ENCODE measurements around the gene PPM1L. TPM values are rescaled to one million over a fixed set of nuclear protein-coding genes. Genes with fewer than 3 reads are reported as not detected.
"Not testable (repeated sequence)": the region's sequence is repeated elsewhere in the genome, so short reads cannot be mapped to it uniquely, and the experiment has no call there.

The PPM1L gene
- total RNA-seq, 2 experiments from 2014 or later, result 2.0 TPM

DNA sequence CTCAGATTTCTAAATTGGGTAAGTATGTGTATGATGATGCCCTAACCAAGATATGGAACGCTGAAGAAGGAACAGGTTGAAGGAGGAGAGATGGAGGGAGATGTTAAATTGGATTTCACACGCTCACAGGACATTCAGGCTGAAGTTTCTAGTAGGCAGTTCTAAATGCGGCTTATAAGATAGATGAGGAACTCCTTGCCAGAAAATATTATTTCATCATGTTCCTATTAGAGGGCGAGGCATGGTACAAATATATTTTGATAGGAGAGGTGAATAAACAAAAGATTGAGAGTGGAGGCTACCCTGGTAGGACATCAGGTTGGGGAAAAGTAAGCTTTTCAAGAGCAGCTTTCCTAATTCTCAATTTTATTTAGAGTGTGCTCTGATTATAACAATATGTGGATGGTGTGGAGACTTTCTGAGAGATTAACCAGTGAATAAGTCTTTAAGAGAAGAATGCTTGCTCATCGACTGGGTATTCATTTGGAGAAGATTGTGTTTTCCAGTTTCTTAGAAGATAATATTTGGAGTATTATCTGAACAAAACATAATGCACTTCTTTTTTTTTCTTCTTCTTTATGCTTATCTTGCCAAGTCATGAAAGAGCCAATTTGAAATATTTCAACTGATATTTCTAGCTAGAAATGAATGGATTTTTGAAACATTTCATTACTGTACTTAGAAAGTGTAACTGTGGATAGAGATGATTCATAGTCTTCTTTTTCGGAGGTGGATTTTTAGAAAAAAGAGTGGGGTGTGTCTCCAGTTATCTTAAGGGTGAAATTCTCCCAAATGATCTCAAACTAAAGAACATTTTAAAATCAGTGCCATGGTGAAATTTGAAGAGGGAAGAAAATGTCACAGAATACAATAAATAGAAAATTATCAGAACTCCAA is 260.6 kb downstream of the PPM1L start:
- no peak overlapping the region for H3K27ac Mint-ChIP-seq

DNA sequence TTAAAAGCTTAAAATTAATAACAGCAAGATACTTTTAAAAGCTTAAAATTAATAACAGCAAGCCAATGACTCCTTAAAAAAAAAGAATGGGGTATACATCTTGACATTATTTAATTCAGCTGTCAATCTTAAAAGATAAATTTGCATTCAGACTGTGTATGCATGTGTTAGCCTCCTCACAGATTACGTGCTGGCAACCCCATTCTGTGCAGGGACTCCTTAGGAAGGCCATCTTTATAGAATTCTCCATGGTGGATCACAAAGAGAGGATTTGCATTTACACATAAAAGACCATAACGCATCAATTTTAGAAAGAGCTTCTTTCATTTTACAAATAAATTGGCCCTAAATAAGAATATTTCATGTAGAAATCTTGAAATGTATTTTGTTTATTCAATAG is 261.9 kb downstream of the PPM1L start:
- Mint-ChIP-seq H3K27ac (no peak overlapping the region), H3K36me3 (peaks cover 4% of the 10 kb centered on the region), H3K4me3 (no peak overlapping the region), H3K4me1 (no peaks in the 10 kb centered on the region), H3K27me3 (no peaks in the 10 kb centered on the region), H3K9me3 (peaks cover 11% of the 10 kb centered on the region)
- DNase-seq, result no peak

More for the DNA sequence above, 260.6 kb downstream of the PPM1L start:
- Mint-ChIP-seq H3K27me3 (no peaks in the 10 kb centered on the region), H3K36me3 (no peaks in the 10 kb centered on the region), H3K4me3 (no peak overlapping the region), H3K9me3 (peaks cover 7% of the 10 kb centered on the region), H3K4me1 (no peaks in the 10 kb centered on the region)
- DNase-seq, result no peak

DNA sequence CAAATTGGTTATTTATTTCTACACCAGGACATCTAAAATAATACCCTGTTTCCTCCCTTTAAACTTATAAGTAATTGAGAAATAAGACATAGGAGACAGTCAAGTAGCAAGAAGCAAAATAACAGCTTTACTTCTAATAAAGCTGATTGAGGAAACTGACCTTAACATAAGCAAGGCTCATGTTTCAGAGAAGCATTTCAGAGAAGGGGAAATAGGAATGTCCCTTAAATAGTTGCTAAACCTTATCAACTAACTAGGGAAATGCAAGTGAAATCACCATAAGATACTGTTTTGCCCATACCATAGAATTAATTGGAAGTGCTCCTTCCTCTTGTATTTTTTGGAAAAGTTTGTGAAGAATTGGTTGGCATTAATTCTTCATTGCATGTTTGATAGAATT is 264.2 kb downstream of the PPM1L start:
- Mint-ChIP-seq H3K4me3 (no peak overlapping the region), H3K9me3 (peaks cover 17% of the 10 kb centered on the region), H3K36me3 (peaks cover 13% of the 10 kb centered on the region), H3K27me3 (no peaks in the 10 kb centered on the region), H3K4me1 (no peaks in the 10 kb centered on the region), H3K27ac (no peak overlapping the region)
- DNase-seq, result no peak

DNA sequence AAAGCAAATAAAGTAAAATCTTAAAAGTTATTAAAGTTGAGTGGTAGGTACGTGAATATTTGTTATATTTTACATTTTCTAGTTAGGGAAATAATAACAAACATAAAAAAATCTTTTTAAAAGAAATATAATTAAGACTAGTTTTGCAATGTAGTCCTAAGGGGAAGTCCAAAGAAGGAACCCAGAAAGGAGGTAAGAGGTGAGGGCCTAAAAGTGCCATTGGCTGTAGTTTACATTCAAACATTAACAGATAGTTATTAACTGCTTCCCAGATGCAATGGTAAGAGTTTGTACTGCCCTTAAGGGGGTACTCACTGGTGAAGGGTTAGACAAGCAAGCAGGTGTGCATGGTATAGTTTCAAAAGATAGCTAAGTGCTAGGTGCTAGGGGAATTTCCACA is 269.9 kb downstream of the PPM1L start:
- Mint-ChIP-seq H3K4me3 (no peak overlapping the region), H3K36me3 (peaks cover 13% of the 10 kb centered on the region), H3K4me1 (no peaks in the 10 kb centered on the region), H3K27ac (no peak overlapping the region), H3K9me3 (peaks cover 16% of the 10 kb centered on the region), H3K27me3 (no peaks in the 10 kb centered on the region)
- no peak for DNase-seq

DNA sequence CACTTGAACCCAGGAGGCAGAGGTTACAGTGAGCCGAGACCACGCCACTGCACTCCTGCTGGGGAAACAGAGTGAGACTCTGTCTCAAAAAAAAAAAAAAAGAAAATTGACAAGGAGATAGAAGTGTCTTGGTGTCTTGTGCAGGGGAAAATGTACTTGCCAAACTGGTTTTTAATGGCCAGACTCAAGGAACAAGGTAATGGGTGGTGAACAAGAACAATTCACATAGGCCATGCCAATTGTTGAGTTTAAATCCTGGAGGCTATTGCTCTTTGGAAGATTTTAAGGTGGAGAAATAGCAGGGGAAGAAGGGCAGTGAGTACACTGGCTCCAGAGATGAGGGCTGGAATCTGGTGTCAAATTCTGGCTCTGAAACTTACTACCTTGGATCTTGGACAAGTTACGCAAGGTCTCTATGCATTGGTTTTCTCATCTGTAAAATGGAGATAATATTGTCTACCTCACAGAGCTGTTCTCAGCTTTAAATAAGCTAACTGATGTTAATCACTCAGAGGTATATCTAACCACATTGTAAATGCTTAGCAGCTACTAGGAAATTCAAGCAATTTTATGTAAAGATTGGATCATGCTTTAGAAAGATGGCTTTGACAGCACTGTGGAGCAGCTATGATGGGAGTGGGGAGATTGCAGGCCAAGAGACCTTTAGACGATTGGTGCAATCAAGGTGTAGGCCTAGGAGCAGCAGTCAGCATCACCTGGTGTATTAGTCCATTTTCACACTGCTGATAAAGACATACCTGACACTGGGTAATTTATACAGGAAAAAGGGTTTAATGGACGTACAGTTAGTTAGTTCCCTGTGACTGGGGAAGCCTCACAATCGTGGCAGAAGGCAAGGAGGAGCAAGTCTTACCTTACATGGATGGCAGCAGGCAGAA is 270.8 kb downstream of the PPM1L start:
- DNase-seq, result no peak
- H3K9me3 Mint-ChIP-seq, result peaks cover 12% of the 10 kb centered on the region
- no peaks in the 10 kb centered on the region for H3K27me3 Mint-ChIP-seq
- no peak overlapping the region for H3K27ac Mint-ChIP-seq
- no peak overlapping the region for H3K4me3 Mint-ChIP-seq
- H3K4me1 Mint-ChIP-seq, result no peaks in the 10 kb centered on the region
- H3K36me3 Mint-ChIP-seq, result peaks cover 13% of the 10 kb centered on the region

DNA sequence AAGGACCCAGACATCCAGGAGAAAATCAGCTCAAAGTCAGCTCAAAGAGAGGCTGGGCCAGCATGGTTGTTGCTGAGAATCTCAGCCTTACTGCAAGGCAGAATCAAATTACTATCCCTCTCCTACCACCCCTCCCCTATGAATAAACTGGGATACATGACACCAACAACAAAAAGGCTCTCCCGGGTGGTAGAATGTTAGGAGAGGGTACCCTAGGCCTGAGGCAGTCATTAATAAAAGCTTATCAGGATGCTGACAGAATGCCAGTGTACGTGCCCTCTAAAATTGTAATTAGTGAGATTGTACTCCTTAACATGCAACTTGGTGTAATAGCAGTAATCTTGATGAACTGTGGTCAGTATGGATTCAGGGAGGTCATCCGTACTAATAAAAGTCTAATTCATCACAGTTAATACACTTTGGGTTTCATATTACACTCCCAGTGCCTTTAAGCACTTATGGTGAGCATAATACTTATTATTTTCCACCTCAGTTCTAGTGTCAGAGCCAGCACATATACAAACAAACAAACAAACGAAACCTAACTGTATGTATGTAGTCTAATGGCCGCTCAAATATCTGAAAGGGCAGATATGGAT is 272.6 kb downstream of the PPM1L start:
- H3K4me1 Mint-ChIP-seq, result no peaks in the 10 kb centered on the region
- H3K4me3 Mint-ChIP-seq, result no peak overlapping the region
- no peaks in the 10 kb centered on the region for H3K27me3 Mint-ChIP-seq

DNA sequence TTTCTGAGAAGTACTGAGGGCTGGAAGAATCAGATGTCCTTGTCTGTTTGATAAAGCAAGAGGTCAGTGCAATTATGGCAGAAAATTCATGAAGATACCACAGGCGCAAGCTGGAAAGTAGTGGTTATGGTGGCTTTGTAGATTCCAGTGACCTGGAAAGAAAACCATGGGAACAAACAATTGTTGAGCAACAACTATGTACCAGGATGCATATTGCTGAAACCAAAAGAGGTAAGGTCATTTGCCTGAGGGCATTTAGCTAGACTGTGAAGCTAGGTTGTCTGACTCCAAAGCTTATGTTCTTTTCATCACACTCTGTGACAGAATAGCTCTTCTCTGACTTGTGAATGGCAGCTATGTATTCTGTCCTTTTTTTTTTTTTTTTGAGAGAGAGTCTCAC is 275.1 kb downstream of the PPM1L start:
- no peaks in the 10 kb centered on the region for H3K27me3 Mint-ChIP-seq
- peaks cover 17% of the 10 kb centered on the region for H3K4me1 Mint-ChIP-seq
- no peak overlapping the region for H3K27ac Mint-ChIP-seq
- H3K4me3 Mint-ChIP-seq, result no peak overlapping the region
- peaks cover 20% of the 10 kb centered on the region for H3K9me3 Mint-ChIP-seq
- no peak for DNase-seq
- H3K36me3 Mint-ChIP-seq, result peaks cover 30% of the 10 kb centered on the region

More for the DNA sequence above, 272.6 kb downstream of the PPM1L start:
- DNase-seq, result no peak
- Mint-ChIP-seq H3K27ac (no peak overlapping the region), H3K9me3 (peaks cover 10% of the 10 kb centered on the region), H3K36me3 (peaks cover 13% of the 10 kb centered on the region)

DNA sequence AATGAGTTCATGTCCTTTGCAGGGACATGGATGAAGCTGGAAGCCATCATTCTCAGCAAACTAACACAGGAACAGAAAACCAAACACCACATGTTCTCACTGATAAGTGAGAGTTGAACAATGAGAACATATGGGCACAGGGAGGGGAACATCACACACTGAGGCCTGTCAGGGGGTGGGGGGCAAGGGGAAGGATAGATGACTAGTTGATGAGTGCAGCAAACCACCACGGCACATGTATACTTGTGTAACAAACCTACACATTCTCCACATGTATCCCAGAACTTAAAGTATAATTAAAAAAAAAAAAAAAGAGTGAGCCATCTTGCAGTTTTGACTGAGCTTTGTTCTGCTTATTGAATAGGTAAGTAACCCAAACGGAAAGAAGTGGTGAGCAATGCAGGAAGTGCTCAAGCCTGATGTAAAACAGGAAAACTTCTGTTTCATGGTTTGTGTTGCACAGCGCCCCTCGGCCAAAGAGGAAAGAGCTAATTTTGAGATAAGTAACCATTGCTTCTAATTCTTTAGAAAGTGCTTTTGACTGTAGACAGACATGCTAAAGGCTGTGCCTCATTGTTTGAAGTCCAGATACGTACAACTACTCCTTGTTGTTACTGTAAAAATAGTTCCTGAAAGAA is 279.0 kb downstream of the PPM1L start:
- Mint-ChIP-seq H3K4me1 (peaks cover 17% of the 10 kb centered on the region), H3K36me3 (peaks cover 33% of the 10 kb centered on the region), H3K9me3 (peaks cover 24% of the 10 kb centered on the region), H3K4me3 (peak overlapping the region; percentile 63), H3K27ac (peak overlapping the region; percentile 87)
- peak; percentile 18 for DNase-seq
- H3K27me3 Mint-ChIP-seq, result not testable (repeated sequence)

DNA sequence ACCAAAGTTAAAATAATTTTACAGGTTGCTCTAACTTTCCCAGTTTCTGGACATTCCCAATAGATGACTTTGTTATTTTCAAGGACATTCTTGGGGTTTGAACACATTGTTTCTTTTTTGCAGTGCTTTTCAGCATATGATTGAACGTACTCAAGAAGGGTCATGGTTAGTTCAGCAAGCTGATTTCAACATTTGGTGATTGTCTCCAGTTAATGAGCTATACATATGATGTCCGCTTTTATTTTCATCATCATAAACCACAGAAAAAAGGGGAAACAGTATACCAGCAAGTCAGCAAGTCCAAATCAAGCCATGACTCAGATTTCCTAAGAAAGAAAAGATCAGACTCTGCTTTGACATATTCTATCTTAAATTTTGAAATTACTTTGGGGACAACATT is 279.7 kb downstream of the PPM1L start:
- Mint-ChIP-seq H3K4me1 (peaks cover 17% of the 10 kb centered on the region), H3K36me3 (peaks cover 33% of the 10 kb centered on the region), H3K27ac (peak overlapping the region; percentile 87), H3K9me3 (peaks cover 24% of the 10 kb centered on the region), H3K4me3 (peak overlapping the region; percentile 33), H3K27me3 (no peaks in the 10 kb centered on the region)
- no peak for DNase-seq

DNA sequence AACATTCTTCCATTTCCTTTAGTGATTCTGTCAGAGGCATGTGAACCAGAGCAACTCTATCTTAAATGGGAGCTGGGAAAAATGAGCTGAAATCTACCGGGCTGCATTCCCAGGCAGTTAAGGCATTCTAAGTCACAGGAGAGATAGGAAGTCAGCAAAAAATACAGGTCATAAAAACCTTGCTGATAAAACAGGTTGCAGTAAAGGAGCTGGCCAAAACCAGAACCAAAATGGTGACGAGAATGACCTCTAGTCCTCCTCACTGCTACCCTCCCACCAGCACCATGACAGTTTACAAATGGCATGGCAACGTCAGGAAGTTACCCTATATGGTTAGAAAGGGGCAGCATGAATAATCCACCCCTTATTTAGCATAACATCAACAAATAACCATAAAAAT is 282.7 kb downstream of the PPM1L start:
- Mint-ChIP-seq H3K4me1 (peaks cover 21% of the 10 kb centered on the region), H3K4me3 (no peak overlapping the region), H3K27ac (no peak overlapping the region), H3K9me3 (peaks cover 16% of the 10 kb centered on the region), H3K36me3 (peaks cover 23% of the 10 kb centered on the region), H3K27me3 (no peaks in the 10 kb centered on the region)
- DNase-seq, result no peak

DNA sequence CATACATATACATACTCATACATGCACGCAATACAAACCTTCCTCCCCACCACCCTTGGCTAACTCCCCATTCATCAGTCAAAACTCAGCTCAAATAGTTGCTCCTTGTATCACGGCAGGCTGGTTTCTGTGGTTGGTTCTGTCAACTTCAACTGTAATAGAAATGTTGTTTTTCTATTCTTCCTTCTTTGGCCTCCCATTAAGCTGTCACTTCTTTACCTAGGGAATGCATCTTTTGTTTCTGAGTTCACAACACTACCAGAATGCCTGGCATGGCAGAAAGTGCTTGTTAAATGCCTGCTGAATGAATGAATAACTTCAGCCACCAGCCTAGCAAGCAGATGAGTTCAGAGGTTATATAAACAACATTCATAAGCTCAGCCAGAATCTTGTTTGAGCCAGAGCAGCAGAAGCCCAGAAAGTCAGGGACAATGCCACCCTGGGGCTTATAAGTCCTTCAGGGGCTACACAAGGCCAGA is 286.0 kb downstream of the PPM1L start:
- DNase-seq, result no peak
- H3K27ac Mint-ChIP-seq, result no peak overlapping the region

DNA sequence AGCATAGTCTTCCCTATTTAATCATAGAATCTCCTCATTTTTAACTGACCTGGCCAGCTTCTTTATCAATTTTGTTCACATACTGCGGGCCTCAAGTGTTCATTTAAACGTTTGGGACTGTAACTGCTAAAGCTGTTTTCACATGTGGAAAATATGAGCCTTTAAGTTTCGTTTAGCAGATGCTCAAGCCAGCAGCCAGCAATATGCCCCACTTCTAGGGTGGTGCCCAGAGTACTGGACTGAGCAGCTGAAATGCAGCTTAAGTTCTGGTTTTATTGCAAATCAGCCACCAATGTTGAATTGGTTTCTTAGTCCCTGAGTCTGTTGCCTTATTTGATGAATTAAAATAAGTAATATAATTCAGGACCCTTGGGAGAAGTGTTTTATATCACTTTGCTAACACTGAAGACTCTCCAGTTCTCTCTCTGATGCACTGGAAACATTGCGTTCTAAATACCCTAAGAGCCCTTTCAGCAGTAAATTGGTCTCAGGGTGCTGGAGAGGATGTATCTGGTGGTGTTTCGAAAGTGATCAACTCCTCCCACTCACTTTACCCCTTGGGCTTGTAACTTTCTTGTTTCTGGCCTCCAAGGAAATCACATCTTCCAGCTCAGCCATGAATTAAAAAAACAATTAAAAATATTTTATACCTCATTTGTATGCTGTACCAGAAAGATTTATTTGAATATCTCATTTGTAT is 287.5 kb downstream of the PPM1L start:
- H3K9me3 Mint-ChIP-seq, result peaks cover 12% of the 10 kb centered on the region
- no peak overlapping the region for H3K4me3 Mint-ChIP-seq
- peaks cover 4% of the 10 kb centered on the region for H3K4me1 Mint-ChIP-seq
- no peak for DNase-seq
- H3K36me3 Mint-ChIP-seq, result peaks cover 18% of the 10 kb centered on the region
- no peaks in the 10 kb centered on the region for H3K27me3 Mint-ChIP-seq
- peak overlapping the region; percentile 60 for H3K27ac Mint-ChIP-seq

More for the DNA sequence above, 286.0 kb downstream of the PPM1L start:
- Mint-ChIP-seq H3K9me3 (peaks cover 12% of the 10 kb centered on the region), H3K36me3 (peaks cover 13% of the 10 kb centered on the region), H3K27me3 (no peaks in the 10 kb centered on the region), H3K4me1 (peaks cover 4% of the 10 kb centered on the region), H3K4me3 (no peak overlapping the region)

DNA sequence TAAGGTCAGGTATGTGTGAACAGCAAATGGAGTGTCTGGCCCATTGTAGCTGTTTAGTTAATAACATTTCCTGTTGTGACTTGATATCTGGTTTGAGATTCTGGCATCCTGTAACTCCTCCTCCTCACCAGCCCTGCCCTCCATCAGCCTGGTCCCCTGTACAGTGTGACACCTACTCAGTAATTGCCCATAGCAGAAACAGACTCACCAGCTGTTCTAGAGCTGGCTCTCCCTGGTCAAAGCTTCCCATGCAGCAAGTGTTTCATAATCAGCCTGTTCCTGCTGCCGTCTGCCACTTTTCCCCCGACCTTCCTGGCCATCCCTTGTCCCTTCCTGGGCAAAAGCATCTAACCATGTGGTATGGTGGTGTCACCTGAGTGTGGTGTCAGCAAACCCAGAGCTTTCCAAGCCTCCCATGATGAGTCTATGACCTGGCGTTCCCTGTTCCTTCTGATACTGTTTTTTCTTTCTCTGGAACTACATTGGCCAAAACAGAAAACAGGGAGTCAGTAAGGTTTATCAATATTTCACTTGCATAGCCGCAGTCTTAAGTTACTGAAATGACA is 293.7 kb downstream of the PPM1L start:
- H3K36me3 Mint-ChIP-seq, result peaks cover 16% of the 10 kb centered on the region
- H3K27me3 Mint-ChIP-seq, result no peaks in the 10 kb centered on the region
- H3K4me1 Mint-ChIP-seq, result peaks cover 22% of the 10 kb centered on the region
- no peak for DNase-seq
- H3K9me3 Mint-ChIP-seq, result peaks cover 10% of the 10 kb centered on the region
- peak overlapping the region; percentile 70 for H3K27ac Mint-ChIP-seq
- H3K4me3 Mint-ChIP-seq, result peak overlapping the region; percentile 5

DNA sequence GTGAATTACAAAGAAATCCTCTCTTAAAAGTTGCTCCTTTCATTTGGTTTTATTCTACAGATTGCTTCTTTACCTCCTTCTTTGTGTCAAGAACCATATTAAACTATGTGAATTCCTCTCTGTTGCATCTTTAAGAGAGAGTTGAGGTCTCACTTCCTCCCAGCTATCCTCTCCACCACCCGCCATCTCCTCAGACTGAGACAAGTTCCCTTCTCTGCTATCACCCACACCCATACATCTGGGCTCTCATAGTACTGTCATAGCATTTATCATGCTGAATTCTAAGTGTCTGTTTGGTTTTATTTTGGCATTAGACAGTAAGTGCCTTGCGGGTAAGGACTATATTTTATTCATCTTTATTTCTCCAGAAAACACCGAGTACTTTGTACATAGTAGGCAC is 294.9 kb downstream of the PPM1L start:
- H3K4me1 Mint-ChIP-seq, result peaks cover 27% of the 10 kb centered on the region
- DNase-seq, result no peak
- H3K27me3 Mint-ChIP-seq, result no peaks in the 10 kb centered on the region
- H3K4me3 Mint-ChIP-seq, result no peak overlapping the region
- H3K27ac Mint-ChIP-seq, result peak overlapping the region; percentile 65
- peaks cover 10% of the 10 kb centered on the region for H3K36me3 Mint-ChIP-seq
- H3K9me3 Mint-ChIP-seq, result peaks cover 5% of the 10 kb centered on the region
